Activated B cell treated with CpG ODN at 0.5 μM for 24 hours (primary cell): ENCODE results near the gene IFNA4. TPM values are rescaled to one million over a fixed set of nuclear protein-coding genes. Genes with fewer than 3 reads are reported as not detected.
A peak's percentile ranks its signal among the peaks of the same experiment; 100 is the strongest.
"Not testable (repeated sequence)": the region's sequence is repeated elsewhere in the genome, so short reads cannot be mapped to it uniquely, and the experiment has no call there.

Experiments
- ATAC-seq: fragments of 200-7000 bp; cut with Tn5 transposase; one replicate; pipeline ENCODE4 v1.10.0; 2021; ENCODE audit warnings: low read depth, mild to moderate bottlenecking, moderate library complexity
- CTCF ChIA-PET: fragments of 350-600 bp; sonication (Branson Sonifier 250); formaldehyde crosslinking; loops from one replicate; lab custom pipeline; 2021; ENCODE audit warnings: antibody characterized with exemption; lab: Charles Lee
- POLR2A ChIA-PET: fragments of 350-600 bp; sonication (Branson Sonifier 250); formaldehyde crosslinking; loops from one replicate; lab custom pipeline; 2021; ENCODE audit warnings: antibody characterized with exemption; lab: Charles Lee
- DNase-seq: peaks from one replicate; pipeline ENCODE4 v3.0.0; 2022
- H3K27ac Mint-ChIP-seq: one replicate; pipeline ENCODE4 v1.8.0; 2020; ENCODE audit warnings: mixed read lengths
- H3K27me3 Mint-ChIP-seq: one replicate; pipeline ENCODE4 v1.8.0; 2021; ENCODE audit warnings: mixed read lengths
- H3K36me3 Mint-ChIP-seq: one replicate; pipeline ENCODE4 v1.8.0; 2021; ENCODE audit warnings: low read depth, mixed read lengths
- H3K4me1 Mint-ChIP-seq: one replicate; pipeline ENCODE4 v1.8.0; 2021; ENCODE audit warnings: mixed read lengths
- H3K4me3 Mint-ChIP-seq: one replicate; pipeline ENCODE4 v1.8.0; 2020; ENCODE audit warnings: mild to moderate bottlenecking, mixed read lengths
- H3K9me3 Mint-ChIP-seq: one replicate; pipeline ENCODE4 v1.8.0; 2020; ENCODE audit warnings: mixed read lengths
- intact Hi-C: fragments of 100-400 bp; cut with micrococcal nuclease; formaldehyde crosslinking; loops from one replicate; pipeline ENCODE4 v1.15.1; 2024
- total RNA-seq: library from RNA; stranded (reverse); gene quantifications from 2 replicates; pipeline ENCODE4 v1.2.3, GENCODE V29; 2022
- TF ChIP-seq, protein P1 (sequence below): fragments of 200-600 bp; IDR thresholded peaks from one replicate; pipeline ENCODE4 v1.8.0; 2022; ENCODE audit warnings: antibody characterized with exemption, mild to moderate bottlenecking

Gene IFNA4
- total RNA-seq, 1 donor from 2014 or later: not detected

DNA sequence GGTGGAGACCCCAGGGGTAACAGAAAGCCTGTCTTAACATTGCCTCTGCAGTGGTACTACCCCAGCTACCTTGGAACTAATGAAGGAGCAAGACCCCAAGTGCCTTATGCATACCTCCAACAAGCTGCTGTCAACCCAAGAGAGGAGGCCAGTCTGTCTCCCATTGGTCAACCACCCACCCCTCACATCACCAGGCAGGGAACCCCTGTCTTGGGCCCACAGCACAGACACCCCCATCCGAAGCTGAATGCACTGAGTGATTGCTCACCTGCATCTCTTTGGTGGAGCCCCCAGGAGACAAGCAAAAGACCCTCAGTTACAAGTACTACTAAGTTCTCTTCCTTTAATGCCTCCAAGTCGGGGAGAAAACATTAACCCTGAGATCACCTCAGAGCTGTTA lies 24.8 kb upstream of the IFNA4 start:
- H3K27ac Mint-ChIP-seq, DNase-seq, H3K9me3 Mint-ChIP-seq, ATAC-seq, POLR2A ChIA-PET, CTCF ChIA-PET, H3K36me3 Mint-ChIP-seq, H3K27me3 Mint-ChIP-seq, H3K4me3 Mint-ChIP-seq: not testable (repeated sequence)
- peaks cover 13% of the 10 kb centered on the region for H3K4me1 Mint-ChIP-seq
- intact Hi-C loops: loop anchor here (2.0 kb wide), 1 partner anchor 107 kb away; no protein-coding TSS in a partner anchor

DNA sequence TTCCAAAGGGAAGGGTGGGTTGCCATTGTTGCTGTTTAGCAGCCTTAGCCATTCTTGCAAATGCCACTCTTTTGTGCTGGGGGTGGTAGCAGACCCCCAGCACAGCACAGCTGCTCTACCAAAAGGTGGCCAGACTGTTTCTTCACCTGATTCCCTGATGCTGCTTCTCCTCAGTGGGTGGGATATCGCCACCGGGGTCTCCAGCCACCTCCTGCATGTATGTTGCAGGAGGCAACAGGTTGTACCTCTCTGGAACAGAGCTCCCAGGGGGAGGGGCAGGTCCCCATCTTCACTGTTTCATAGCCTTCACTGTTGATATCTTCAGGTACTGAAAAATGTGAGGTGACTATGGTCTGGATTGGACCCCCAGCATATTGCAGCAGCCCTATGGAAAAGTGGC lies 23.4 kb upstream of the IFNA4 start:
- peaks cover 13% of the 10 kb centered on the region for H3K4me1 Mint-ChIP-seq
- H3K4me3 Mint-ChIP-seq, H3K27me3 Mint-ChIP-seq, H3K36me3 Mint-ChIP-seq, H3K27ac Mint-ChIP-seq, H3K9me3 Mint-ChIP-seq, intact Hi-C loops, POLR2A ChIA-PET, ATAC-seq, DNase-seq: not testable (repeated sequence)
- CTCF ChIA-PET: interaction anchor here (0.6 kb wide), 1 partner anchor 26 kb away, joined by 3 read pairs; no protein-coding TSS in a partner anchor

DNA sequence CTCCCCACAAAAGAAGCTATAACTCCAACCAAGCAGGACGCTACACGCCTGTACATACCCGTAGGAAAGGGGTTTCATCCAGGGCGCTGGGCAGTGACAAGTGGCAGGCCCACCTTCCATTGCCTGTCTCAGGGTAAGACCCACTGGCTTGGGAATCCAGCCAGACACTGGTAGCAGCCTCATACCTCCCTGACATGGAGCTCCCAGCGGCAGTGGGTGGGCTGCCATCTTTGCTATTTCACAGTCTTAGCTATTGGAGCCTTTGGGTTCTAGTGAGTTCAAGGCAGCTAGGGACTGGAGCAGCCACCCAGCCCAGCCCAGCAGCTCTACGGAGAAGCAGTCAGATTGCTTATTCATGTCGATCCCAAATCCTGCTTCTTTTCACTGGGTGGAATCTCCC lies 22.9 kb upstream of the IFNA4 start:
- Mint-ChIP-seq H3K9me3 (no peaks in the 10 kb centered on the region), H3K36me3 (no peaks in the 10 kb centered on the region), H3K27me3 (peaks cover 5% of the 10 kb centered on the region), H3K27ac (no peak overlapping the region), H3K4me1 (peaks cover 13% of the 10 kb centered on the region), H3K4me3 (no peak overlapping the region)
- ATAC-seq: no peak
- TF ChIP-seq, protein P1, sequence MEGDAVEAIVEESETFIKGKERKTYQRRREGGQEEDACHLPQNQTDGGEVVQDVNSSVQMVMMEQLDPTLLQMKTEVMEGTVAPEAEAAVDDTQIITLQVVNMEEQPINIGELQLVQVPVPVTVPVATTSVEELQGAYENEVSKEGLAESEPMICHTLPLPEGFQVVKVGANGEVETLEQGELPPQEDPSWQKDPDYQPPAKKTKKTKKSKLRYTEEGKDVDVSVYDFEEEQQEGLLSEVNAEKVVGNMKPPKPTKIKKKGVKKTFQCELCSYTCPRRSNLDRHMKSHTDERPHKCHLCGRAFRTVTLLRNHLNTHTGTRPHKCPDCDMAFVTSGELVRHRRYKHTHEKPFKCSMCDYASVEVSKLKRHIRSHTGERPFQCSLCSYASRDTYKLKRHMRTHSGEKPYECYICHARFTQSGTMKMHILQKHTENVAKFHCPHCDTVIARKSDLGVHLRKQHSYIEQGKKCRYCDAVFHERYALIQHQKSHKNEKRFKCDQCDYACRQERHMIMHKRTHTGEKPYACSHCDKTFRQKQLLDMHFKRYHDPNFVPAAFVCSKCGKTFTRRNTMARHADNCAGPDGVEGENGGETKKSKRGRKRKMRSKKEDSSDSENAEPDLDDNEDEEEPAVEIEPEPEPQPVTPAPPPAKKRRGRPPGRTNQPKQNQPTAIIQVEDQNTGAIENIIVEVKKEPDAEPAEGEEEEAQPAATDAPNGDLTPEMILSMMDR: no peak
- ChIA-PET CTCF (no interaction called here), POLR2A (no interaction called here)
- intact Hi-C loops: no loop called here
- DNase-seq: no peak

DNA sequence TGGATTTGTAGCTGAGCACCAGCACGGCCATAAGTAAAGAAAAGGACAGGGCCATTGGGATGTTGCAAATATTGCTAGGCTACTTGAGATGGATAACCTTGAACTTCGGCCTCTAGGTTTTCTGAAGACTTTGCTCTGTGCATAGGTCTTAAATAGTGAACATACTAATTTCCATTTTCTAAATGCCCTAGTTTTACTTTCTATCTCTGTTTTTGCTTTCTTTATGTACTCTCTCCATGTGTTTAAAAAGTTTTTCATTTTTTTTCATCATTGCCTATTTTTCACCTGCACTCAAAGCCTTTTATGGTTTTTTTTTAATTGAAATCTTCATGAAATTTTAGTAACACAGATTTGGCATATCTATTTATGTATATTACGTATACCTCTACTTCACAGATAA lies 19.7 kb upstream of the IFNA4 start, which contains the start of gene IFNA10:
Gene IFNA10 (minus strand): TSS at position 101 of the 400 bp plus-strand sequence. CDS start 46 bp downstream, at position 55.
- ATAC-seq, H3K27me3 Mint-ChIP-seq, H3K4me3 Mint-ChIP-seq, H3K27ac Mint-ChIP-seq, H3K36me3 Mint-ChIP-seq, POLR2A ChIA-PET, H3K9me3 Mint-ChIP-seq, CTCF ChIA-PET, intact Hi-C loops, H3K4me1 Mint-ChIP-seq, DNase-seq: not testable (repeated sequence)

DNA sequence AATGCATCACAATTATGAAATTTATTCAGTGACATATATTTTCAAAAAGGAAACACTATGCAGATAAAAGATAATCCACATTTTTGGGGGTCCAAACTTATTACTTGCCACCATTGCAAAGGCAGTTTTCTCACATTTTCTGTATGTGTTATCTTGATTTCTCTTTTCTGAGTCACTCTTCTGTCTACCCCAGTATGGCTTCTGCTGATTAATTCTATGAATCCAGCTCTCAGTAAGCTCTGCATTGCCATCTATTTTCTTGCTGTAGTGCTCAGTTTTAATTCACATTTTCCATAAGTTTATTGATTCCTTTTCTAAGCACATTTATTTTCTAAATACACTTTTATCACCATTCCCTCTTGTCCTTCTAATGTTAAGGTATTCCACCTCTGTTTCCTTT lies 17.8 kb upstream of the IFNA4 start:
- TF ChIP-seq, protein P1: no peak
- ChIA-PET CTCF (no interaction called here), POLR2A (no interaction called here)
- Mint-ChIP-seq H3K4me3 (no peak overlapping the region), H3K9me3 (peaks cover 4% of the 10 kb centered on the region), H3K27me3 (peaks cover 10% of the 10 kb centered on the region), H3K4me1 (no peaks in the 10 kb centered on the region), H3K36me3 (no peaks in the 10 kb centered on the region), H3K27ac (no peak overlapping the region)
- no peak for DNase-seq
- no peak for ATAC-seq
- intact Hi-C loops: no loop called here

DNA sequence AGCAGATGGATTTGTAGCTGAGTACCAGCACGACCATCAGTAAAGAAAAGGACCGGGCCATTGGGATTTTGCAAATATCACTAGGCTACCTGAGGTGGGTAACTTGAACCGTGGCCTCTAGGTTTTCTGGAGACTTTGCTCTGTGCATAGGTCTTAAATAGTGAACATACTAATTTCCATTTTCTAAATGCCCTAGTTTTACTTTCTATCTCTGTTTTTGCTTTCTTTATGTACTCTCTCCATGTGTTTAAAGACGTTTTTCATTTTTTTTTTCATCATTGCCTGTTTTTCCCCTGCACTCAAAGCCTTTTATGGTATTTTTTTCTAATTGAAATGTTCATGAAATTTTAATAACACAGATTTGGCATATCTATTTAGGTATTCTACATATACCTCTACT lies 14.7 kb upstream of the IFNA4 start, which contains the start of gene IFNA7:
Gene IFNA7 (minus strand): TSS at position 101 of the 400 bp plus-strand sequence. CDS start 40 bp downstream, at position 61.
- POLR2A ChIA-PET, H3K27me3 Mint-ChIP-seq: not testable (repeated sequence)

DNA sequence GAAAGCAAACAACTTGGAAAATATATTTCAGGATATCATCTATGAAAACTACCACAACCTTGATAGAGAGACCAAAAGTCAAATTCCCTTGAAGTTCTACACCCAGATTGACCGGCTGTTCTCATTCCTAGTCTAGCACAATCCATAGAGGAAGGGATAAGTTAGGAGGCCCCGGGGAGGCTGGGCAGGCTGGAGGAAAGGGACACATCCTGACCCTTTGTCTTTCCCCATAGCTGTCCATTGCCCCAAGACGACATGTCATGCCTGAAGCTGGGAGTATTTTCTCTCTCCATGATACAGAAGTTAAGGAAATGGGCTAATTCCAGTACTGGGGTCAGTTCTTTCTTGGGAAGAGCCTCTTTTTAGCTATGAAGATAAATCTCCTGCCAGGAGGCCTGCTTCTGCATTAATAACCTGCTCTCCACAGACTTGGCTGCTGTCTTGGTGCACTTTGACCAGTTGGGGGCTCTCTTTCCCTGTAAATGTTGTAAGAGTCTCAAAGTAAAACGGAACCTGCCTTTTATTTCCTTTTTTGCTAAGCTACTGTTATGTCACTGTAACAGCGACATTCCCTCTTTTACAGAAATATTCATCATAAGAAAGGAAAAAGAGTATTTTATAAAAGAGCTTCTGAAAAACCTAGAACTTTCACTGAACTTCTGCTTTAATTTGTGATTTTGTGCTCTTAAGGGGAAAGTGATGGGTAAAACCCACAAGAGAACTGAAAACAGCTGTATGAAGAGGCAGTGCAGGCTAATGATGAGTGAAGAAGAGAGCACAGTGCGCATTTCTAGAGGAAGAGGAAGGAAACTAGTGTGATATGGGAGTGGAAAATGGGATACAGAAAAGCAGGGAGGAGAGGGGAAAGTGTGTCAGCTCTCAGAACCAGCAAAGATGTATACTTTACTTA lies 7.7 kb upstream of the IFNA4 start:
- H3K9me3 Mint-ChIP-seq: not testable (repeated sequence)

More for the DNA sequence above, 14.7 kb upstream of the IFNA4 start, which contains the start of gene IFNA7:
- CTCF ChIA-PET, intact Hi-C loops, H3K27ac Mint-ChIP-seq, ATAC-seq, H3K36me3 Mint-ChIP-seq, DNase-seq, H3K4me1 Mint-ChIP-seq, H3K4me3 Mint-ChIP-seq, H3K9me3 Mint-ChIP-seq: not testable (repeated sequence)

More for the DNA sequence above, 7.7 kb upstream of the IFNA4 start:
- not testable (repeated sequence) for DNase-seq, H3K27me3 Mint-ChIP-seq, H3K36me3 Mint-ChIP-seq
- intact Hi-C loops: loop anchor here (1.0 to 5.0 kb wide), 6 partner anchors 123 to 594 kb away; partner anchors contain the start of genes IFNA1 and KLHL9
- ChIA-PET POLR2A (interaction anchor here (0.7 kb wide), 1 partner anchor 41 kb away, joined by 3 read pairs; no protein-coding TSS in a partner anchor), CTCF (interaction anchor here (0.6 to 2.6 kb wide), 9 partner anchors 12 to 596 kb away, joined by 3 to 19 read pairs (median 5); no protein-coding TSS in a partner anchor)
- peak; percentile 94 for ATAC-seq
- H3K4me3 Mint-ChIP-seq: peak overlapping the region; percentile 36
- H3K4me1 Mint-ChIP-seq: peaks cover 18% of the 10 kb centered on the region
- H3K27ac Mint-ChIP-seq: peak overlapping the region; percentile 36
